Dermis microvascular lymphatic vessel endothelial cell (primary cell): ENCODE results near the gene DHRS7. TPM values are rescaled to one million over a fixed set of nuclear protein-coding genes. Genes with fewer than 3 reads are reported as not detected.

Experiments
- DNase-seq, 2 donors: peaks; one replicate each; pipeline versions ENCODE4 v3.0.0 to v3.0.0-alpha.2; 2010; ENCODE audit warnings: low read depth in 2 of 2
- total RNA-seq: library from RNA; depleted of rRNA; stranded (reverse); fragments of >200 nt; gene quantifications from 2 replicates; pipeline ENCODE4 v1.2.1, GENCODE V29; 2014

DHRS7 gene, protein sequence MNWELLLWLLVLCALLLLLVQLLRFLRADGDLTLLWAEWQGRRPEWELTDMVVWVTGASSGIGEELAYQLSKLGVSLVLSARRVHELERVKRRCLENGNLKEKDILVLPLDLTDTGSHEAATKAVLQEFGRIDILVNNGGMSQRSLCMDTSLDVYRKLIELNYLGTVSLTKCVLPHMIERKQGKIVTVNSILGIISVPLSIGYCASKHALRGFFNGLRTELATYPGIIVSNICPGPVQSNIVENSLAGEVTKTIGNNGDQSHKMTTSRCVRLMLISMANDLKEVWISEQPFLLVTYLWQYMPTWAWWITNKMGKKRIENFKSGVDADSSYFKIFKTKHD
- total RNA-seq, result 78.3 and 80.0 TPM in 2 replicates

DNA sequence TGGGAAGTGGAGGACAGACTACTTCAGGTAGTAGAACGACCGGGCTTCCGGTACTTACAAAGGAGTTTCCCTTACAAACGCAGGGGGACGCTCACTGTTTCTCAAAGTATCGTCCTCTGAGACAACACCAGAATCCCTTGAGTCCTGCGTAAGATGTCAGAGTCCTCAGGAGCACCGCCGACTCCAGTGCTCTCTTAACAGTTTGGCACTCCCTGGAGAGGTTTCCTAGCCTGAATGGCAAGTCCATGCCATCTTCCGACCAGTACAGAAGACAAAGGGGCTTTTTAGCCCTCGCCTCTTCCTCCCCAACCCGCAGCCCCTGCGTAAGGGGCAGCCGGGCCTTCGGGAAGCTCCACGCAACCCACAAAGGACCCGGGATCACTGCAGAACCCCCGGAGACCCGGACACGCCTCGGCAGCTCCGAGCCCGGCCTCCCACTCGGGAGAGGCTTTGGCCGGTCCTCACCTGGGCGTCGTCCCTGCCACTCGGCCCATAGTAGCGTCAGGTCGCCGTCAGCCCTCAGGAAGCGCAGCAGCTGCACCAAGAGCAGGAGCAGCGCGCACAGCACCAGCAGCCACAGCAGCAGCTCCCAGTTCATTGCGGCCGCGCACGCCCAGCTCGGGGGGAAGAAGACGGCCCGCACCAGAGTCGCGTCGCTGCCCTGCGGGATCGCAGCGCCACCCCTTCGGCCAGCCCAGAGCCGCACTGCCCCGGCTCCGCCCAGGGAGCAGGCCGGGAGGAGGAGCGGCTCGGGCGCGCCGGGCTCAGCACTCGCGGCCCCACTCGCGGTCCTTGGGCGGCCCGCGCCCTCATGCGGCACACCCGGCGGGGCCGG is at the start of gene DHRS7:
Gene DHRS7 (minus strand): TSS at position 687 of the 835 bp plus-strand sequence. CDS start 89 bp downstream, at position 598.
- peak; percentile 31 to 86 for DNase-seq

DNA sequence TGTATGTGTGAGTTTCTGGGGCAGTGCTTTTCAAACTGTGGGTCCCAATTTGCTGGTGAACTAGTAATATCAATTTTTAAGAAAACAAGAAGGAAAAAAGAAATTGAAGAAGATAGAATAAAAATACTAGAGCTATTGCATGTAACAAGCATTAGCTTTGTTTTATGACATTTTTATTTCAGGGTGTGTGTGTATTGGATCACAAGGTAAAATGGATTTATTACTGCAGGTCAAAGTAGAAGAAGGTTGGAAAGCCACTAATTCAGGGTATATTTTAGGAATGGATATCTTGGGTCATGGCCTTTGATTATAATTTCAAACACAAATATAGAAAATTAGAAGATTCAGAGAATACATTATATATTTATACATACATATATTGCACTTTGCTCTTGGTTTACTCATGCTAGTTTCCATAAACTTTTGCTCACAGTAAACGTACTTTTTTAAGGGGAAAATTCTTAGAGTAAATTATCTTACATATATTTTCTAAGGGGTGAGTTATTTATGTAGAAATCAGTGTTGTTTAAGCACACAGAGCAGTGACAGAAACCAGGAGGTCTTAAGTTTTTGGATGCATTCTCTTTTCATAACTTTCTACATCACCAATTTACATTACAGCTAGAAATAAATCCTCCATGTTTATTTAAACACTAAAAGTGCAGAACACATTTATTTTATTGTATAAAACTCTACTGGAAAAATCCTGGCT is 49.4 kb upstream of the DHRS7 start:
- DNase-seq, result no peak

DNA sequence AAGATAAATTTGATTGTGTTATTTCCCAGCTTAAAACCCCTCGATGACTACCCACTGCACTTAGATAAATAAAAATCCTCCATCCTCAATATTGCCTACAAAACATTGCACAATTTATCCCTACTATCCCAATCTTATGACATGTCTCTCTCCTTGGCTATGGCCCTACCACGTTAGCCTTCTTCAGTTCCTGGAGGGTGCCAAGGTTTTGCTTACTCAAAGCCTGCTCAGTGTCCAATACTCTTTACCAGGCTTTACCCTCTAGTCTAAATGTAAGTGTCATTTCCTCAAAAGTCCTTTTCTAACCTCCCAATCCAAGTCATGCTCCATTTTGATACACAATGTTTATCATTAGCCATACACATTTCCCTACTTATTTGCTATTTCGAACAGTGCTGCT is 48.8 kb upstream of the DHRS7 start:
- no peak for DNase-seq

DNA sequence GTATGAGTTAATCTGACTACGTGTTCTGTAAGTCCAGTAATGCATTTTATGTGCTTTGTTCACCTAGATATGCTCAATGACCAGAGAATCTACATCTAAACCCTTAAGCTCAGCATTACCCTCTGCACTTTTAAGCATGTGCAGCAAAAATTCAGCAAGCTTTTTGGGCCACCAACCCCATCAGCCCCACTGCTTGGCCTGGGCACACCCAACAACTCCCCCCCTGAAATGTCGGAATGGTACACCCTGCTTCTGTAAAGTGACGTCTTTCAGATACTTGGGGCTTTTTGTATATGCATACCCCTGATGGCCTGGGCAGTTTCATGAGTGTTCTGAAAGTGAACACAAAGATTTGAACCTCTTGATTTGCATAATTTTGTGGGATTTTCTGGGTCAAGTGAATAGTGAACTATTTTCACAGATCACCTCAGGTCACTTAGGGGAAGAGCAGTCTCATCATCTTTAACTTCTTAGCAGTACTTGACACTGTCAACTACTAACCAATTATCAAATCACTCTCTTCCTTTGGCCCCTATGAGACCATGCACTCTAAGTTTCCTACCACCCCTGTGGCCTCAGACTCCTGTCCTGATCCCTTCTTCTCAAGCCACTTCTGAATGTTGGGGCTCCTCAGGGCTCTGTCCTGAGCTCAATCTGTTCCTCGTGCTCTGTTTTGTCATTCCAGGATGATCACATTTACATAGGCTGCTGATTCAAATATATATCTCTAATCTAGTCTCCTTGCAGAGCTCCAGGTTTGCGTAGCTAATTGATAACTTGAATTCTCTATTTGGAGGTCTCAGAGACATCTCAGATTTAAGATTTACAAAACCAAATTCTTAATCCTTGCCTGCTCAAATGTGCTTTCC is 47.5 kb upstream of the DHRS7 start:
- no peak for DNase-seq

DNA sequence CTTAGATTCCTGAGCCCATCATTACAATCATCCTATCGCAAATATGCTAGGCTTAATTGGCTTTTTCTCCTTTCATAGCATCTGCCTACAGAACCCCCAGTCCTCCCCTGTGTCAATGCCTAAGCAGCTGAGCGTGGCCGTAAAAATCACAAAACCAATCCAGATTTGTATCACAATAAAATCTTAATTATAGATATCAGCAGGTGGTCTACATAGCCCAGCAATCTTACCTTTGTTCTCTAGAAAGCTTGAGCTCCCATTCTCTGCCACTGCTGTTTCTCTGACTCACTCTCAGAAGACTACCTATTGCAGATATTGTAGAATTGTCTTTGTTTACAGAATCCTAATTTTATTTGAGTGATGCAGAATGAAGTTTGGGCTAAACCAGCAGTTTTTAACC is 46.0 kb upstream of the DHRS7 start:
- DNase-seq, result no peak

DNA sequence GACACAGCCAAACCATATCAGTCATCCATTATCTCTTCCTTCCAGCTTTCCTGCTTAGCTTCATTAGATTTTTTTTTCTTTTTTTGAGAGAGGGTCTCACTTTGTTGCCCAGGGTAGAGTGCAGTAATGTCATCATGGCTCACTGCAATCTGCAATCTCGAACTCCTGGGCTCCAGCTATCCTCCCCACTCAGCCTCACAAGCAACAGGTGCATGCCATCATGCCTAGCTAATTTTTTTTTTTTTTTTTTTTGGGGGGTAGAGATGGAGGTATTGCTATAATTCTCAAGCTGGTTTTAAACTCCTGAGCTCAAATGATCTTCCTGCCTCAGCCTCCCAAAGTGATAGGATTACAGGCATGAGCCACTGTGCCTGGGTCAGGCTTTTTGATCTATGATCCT is 45.5 kb upstream of the DHRS7 start:
- DNase-seq, result no peak

DNA sequence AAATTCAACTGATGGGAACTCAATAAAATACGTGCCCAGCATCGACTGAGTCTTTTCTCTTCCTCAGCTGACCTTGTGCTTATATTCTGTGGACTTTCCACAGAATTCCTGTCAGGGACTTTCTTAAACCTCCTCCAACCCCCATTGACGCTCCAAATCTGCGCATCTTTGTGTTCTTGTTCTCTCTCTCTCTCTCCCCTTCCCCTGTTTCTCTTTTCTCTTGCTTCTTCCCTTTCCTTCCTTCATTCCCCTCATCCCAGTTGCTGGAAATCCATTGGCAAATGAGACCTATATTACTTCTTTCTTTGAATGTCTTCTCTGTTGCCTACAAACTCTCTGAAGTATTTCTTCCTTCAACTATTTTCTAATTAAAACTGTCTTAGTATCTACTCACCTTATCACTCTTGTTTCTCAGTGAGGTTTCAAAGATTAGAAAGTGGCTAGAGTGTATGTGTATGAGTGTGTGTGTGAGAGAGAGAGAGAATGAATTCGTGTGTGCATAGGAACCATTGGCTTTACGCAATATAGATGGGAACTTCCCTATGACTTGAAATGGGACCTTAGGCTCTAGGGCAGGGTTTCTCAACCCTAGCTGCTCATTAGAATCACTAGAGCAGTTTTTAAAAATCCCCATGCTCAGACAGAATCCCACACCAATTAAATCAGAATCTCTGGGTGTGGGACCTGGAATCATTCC is 41.8 kb upstream of the DHRS7 start:
- no peak for DNase-seq

DNA sequence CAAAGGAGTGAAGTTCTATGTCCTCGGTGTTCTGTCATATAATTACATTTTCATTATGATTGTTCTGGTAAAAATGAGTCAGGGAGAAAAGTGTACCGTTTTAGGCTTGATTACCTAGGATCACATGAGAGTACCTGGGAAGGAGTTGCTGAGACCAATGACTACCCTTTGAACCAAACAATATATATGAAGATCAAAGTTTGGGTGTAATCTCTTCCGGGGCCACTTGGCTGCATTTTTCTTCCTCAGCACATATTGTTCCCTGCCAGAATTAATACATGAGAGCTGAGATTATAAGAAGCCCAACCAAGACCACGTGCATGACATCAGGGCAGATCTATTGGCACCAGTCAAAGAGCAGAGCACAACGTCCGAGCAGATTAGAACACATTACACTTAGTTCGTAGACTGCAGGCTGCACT is 41.1 kb upstream of the DHRS7 start:
- no peak for DNase-seq

DNA sequence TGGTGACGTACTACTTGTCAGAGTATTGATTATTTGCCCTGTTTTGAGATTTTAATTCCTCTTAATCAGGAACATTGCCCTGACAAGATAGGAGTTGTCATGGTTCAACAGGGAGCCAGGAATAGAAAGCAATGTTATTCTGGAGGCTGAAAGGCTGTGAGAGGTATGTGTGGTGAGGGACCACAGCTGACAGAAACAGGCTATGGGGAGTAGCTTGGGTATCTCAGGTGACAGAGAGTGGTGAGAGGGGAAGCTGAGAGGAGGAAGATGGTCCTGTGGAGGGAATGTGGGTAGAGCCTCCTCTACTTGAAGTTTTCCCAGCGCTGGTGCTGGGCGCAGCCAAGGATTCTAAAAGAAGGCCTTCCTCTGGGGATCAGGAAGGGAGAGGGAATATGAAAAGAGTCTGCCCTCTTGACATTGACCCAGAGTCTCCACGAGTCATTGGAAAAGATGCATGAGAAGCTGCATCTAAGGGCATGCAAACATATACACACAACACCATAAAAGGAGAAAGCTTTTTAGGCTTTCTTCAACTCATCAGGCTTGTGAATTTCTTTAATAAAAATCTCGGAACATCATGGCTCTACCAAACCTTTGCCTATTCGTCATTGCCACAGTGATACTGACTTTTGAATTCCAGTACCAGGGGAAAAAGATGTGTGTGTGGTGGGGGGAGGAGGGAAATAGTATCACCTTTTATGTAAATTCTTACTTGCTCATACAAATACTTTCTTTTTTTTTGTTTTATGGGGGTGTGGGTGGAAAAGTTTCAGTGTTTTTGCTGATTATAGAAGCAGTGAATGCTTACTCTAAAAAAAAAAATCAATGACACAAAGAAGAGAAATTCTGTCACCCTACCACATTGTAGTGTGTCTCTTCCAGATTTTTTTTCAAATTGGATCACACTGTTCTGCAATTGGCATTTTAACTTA is 39.9 kb upstream of the DHRS7 start:
- DNase-seq, result no peak

DNA sequence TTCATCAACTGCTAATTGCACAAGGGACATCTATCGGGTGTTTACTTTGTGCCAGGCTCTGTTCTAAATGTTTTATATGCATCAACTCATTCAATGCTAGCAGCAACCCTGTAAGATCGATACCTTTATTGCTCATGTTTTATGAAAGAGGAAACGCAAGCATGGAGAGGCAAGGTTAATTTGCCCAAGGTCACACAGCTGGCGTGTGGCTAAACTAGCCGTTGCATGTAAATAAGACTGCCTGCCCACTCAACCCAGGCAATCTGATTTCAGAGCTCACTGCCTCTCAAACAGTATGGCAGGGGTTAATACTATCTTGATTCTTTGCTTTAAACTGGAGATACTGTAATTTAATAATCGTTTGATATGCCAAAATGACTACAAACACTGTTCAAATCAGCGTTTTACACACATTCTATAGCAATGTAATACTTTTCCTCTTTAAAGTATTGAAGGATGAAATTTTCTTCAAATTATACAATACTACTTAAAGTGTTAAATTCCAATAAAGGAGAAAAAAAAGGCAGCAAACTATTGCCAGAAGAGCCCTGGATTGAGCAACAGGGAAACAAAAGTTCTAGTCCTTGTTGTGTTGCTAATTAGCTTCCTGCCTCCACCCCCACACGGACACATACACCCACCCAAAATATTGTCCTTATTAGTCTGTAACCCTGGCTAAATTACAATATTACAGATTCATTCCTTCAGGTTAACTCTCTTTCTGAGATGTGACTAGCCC is 39.1 kb upstream of the DHRS7 start:
- no peak for DNase-seq

DNA sequence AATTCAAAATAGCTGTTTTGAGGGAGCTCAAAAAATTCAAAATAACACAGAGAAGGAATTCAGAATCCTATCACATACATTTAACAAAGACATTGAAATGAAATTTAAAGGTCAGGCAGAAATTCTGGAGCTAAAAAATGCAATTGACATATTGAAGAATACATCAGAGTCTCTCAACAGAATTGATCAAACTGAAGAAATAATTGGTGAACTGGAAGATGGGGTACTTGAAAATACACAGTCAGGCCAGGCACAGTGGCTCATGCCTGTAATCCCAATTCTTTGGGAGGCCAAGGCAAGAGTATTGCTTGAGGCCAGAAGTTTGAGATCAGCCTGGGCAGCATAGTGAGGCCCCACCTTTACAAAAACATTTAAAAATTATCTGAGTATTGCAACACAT is 34.1 kb upstream of the DHRS7 start:
- DNase-seq, result no peak

DNA sequence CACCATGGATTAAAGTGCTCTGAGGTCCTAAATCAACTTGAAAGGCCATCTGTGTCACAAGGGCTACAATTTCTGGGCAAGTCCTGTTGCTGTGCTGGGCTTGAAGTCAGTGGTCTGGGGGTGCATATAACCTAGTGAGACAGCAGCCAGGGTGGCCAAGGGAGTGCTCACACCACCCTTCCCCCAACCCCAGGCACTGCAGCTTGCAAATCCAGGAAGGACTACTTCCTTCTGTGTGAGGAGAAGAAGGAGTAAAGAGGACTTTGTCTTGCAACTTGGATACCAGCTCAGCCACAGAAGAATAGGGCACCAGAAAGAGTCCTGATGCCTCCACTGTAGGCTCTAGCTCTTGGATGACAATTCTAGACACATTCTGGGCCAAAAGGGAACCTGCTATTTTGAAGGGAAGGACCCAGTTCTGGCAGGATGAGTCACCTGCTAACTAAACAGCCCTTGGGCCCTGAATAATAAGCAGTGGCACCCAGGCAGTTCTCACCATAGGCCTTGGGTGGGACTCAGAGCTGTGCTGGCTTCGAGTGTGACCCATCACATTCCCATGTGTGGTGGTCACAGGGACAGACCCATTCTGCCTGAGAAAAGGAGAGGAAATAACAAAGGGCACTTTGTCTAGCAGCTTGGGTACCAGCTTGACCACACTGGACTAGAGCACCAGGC is 32.6 kb upstream of the DHRS7 start:
- no peak for DNase-seq

DNA sequence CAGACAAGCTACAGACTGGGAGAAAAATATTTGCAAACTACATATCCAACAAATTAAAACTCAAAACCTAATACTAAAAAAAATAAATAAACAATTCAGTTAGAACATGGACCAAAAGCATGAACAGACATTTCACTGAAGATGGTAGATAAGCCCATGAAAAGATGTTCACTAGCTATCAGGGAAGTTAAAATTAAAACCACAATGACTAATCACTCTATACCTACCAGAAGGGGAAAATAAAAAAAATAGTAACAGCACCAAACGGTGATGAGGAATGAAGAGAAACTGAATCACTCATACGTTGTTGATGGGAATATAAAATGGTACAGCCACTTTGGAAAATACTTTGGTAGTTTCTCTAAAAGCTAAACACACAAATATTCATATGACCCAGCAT is 31.1 kb upstream of the DHRS7 start:
- DNase-seq, result no peak

DNA sequence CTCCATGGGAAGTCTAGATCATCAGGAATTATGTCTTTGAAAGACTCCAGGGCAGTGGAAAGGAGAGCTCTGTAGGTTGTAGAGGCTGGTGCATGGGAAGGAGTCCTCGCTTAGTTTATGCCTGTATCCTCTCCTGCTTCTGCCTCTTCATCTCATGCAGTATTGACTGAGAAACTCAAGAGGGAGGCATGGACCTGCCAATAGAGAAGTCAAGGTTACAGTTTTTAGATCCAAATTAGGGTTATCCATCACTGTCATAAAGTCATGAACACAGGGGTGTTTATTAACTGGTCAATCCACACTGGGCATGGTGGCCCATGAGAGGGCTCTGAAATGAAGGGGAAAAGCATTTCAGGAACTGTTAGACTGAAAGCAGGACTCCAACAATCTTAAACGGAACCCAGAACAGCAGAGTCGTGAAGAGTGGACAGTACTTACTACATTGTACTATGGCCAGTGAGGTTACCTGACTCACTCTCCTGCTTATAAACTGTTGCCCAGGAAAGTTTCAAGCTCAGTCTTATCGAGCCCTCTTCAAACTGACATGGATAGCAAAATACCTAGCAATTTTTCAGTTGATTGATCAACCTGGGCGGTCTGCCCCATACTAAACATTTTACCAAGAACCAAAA is 30.1 kb upstream of the DHRS7 start:
- DNase-seq, result no peak

DNA sequence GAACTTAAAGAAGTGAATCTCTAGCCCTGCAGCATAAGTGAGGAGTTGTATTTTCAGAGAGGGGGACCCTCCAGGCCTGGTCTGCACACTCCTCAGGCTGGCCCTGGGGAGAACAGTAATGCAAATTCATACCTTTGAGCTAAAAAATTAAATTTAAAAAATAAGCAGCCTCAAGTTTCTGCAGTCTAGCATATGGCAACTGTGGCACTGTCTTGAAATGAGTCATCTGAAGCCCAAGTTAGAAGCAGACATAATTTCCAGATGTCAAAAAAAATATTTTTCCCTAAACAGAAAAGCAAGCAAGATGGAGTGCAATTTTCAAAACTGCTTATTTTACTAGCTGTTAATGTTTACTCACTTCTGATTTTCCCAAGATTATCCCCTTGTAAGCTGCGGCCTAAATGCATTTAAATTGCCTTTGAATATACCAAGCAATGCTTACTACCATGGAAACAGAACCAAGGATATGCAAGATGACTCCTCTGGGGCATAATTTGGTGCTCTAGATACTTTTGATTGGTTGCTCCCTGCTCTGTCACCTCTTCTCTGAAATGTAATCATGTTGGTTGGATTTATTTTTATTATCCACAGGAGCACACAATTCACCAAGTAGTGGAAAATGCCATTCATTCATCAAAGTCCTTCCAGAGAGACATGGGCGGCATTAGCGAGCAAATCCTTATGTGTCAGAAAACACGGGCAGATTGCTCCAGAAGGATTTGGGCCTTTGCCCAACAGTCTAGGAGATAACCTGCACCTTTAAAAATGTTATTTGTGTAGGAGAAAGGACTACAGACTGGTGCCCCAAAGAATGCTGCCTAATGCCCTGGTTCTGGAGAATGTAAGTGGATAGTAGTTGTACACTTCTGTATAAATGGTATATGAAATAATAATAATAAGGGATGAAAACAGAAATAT is 25.0 kb upstream of the DHRS7 start:
- DNase-seq, result no peak

DNA sequence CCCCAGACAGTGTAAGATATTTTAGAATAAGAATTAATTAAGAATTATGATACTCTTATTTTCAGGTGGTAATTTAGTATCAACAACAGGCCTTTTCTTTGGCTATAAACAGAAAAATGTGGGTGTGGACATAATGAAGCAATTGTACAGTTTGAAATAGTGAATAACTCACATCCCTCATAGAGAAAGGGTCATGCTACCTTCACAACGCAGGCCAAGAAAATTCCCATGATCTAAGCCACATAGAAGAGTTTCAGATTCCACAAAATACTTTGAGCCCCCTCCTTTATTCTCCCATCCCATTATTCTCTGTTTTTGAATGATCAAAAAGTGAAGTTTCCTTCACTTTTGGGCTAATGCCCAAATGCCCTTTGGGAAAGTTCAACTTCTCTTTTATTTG is 23.5 kb upstream of the DHRS7 start:
- no peak for DNase-seq

DNA sequence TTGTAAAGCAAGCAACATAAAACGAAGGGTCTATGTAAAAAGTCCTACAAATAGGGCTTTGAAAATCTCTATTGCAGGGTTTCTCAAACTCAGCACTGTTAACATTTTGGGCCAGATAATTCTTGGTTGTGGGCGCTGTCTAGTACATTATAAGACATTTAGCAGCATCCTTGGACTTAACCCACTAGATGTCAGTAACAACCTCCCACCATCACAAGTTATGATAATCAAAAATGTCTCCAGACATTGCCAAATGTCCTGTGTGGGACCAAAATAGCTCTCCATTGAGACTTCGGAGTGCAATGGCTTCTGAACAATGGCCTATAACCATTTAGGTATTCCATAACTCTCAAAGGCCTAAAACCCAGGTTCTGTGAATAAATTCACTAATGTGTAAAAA is 22.9 kb upstream of the DHRS7 start:
- no peak for DNase-seq
